ENCODE results near the gene TMEM184B. TPM values are rescaled to one million over a fixed set of nuclear protein-coding genes. Genes with fewer than 3 reads are reported as not detected.

Gene TMEM184B
- total and polyA plus RNA-seq, 2 of the 8 experiments (the other 6 are each of a cell fraction or from before 2014, with no cell fraction given), result 41.6 to 81.0 TPM

- Histone ChIP-seq H4K91ac (replicated peaks; ENCODE audit: insufficient read length, low read length) (no peak overlapping the region), H2BK120ac (replicated peaks; ENCODE audit: low read depth, low read length) (no peak overlapping the region), H2AK5ac (ENCODE audit: low read depth, low read length) (no peak overlapping the region), H3K4me2 (ENCODE audit: insufficient read depth in 1 of 2, low read depth in 2 of 2, low read length in 2 of 2) (no peak overlapping the region), H3K27me3 (replicated peaks in 1 of 4; ENCODE audit: control insufficient read depth in 3 of 4, extremely low read depth in 1 of 4, insufficient read depth in 3 of 4, low read length in 3 of 4) (no peaks in the 10 kb centered on the region; a peak in 1 of 7 replicates), H3K36me3 (ENCODE audit: control insufficient read depth in 2 of 4, insufficient read depth in 4 of 4, low read length in 3 of 4) (no peaks in the 10 kb centered on the region), H3K4me1 (replicated peaks in 1 of 4; ENCODE audit: control insufficient read depth in 3 of 4, insufficient read depth in 4 of 4, low read length in 3 of 4) (peaks cover 4 to 17% (median 8%) of the 10 kb centered on the region in 4 experiments), H3K9me3 (ENCODE audit: insufficient read depth in 2 of 2, low read depth in 1 of 2, low read length in 1 of 2) (no peaks in the 10 kb centered on the region), H3K79me1 (ENCODE audit: low read depth, low read length) (peaks cover 36% of the 10 kb centered on the region), H3K18ac (ENCODE audit: extremely low read depth, low read length) (no peak overlapping the region), H4K8ac (ENCODE audit: extremely low read depth, insufficient read depth, low read length) (peak overlapping the region; percentile 41; the same call in 1 of the 2 replicates), H3K56ac (replicated peaks; ENCODE audit: insufficient read length, low read depth, low read length) (no peak overlapping the region), H3K23ac (ENCODE audit: insufficient read length) (no peak overlapping the region), H3K14ac (ENCODE audit: insufficient read length) (no peak overlapping the region), H4K5ac (ENCODE audit: insufficient read length, low read depth, low read length) (no peak overlapping the region), H3K4me3 (ENCODE audit: extremely low read depth in 1 of 4, insufficient read depth in 2 of 4, low read depth in 3 of 4, low read length in 4 of 4) (0 out of 8 replicates have a peak overlapping the region, but pooled peaks of 1 of the 4 experiments have one; percentile 0), H2AFZ (ENCODE audit: low read length) (no peak overlapping the region), H3K9ac (replicated peaks in 1 of 4; ENCODE audit: extremely low read depth in 1 of 4, low read depth in 3 of 4, low read length in 3 of 4) (no peak overlapping the region), H2BK5ac (ENCODE audit: low read depth, low read length) (no peak overlapping the region), H3K4ac (replicated peaks; ENCODE audit: insufficient read length, low read depth, low read length) (no peak overlapping the region), H2BK15ac (ENCODE audit: low read length) (no peak overlapping the region), H3K23me2 (ENCODE audit: low read depth, low read length) (no peaks in the 10 kb centered on the region), H2BK12ac (ENCODE audit: low read depth, low read length) (no peak overlapping the region), H3K79me2 (ENCODE audit: control insufficient read depth in 1 of 2, insufficient read depth in 2 of 2, low read length in 2 of 2) (peaks cover 15 to 88% of the 10 kb centered on the region in 2 experiments), H4K20me1 (replicated peaks in 1 of 2; ENCODE audit: control insufficient read depth in 1 of 2, insufficient read depth in 2 of 2, low read length in 2 of 2) (peaks cover 23 to 28% of the 10 kb centered on the region in 2 experiments), H3K27ac (ENCODE audit: low read depth, low read length) (no peak overlapping the region), H2BK20ac (ENCODE audit: low read length) (no peak overlapping the region)
- 98% methylated on average over 6 of the region's 6 CpGs; no CpG with 5 or more reads in 1 of the 2 experiments for WGBS, 2 experiments (ENCODE audit: extremely low coverage in 1 of 2, insufficient coverage in 1 of 2, insufficient read length in 1 of 2, insufficient replicate concordance in 2 of 2, low coverage in 1 of 2, low lambda C conversion rate in 2 of 2, missing lambda C conversion rate in 1 of 2)
- ChIA-PET CTCF (ENCODE audit: partially characterized antibody) (interaction anchor here (0.9 to 1.2 kb wide), 4 partner anchors 12 to 164 kb away, joined by 3 to 4 read pairs (median 3); no protein-coding TSS in a partner anchor), POLR2A (ENCODE audit: partially characterized antibody) (interaction anchor here (0.6 to 1.2 kb wide), 4 partner anchors 34 to 1468 kb away, joined by 3 to 4 read pairs (median 3); no protein-coding TSS in a partner anchor)
- no peak for TF ChIP-seq JUN (IDR thresholded peaks at IDR 0.05; ENCODE audit: low read depth, low read length)
- no peak for TF ChIP-seq USF2 (IDR thresholded peaks at IDR 0.05; ENCODE audit: low read length)
- no peak for TF ChIP-seq EP300 (IDR thresholded peaks at IDR 0.05; ENCODE audit: borderline replicate concordance in 1 of 2, low read depth in 2 of 2, low read length in 2 of 2)
- TF ChIP-seq TEAD4 (IDR thresholded peaks at IDR 0.05; ENCODE audit: low read depth, low read length), result no peak
- no peak for TF ChIP-seq CTBP2 (IDR thresholded peaks at IDR 0.05; ENCODE audit: borderline replicate concordance, insufficient read depth, insufficient read length, low read length)
- TF ChIP-seq RBBP5 (IDR thresholded peaks at IDR 0.05; ENCODE audit: borderline replicate concordance, low read depth, low read length), result no peak
- FAIRE-seq (no peak), DNase-seq (ENCODE audit: low read depth in 1 of 2, low spot score in 2 of 2) (no peak)
Measured at GRCh38 chr22:38264322-38264843, 8.4 kb downstream of the TMEM184B start.
